CD14-positive monocyte (primary cell): ENCODE data around the gene YOD1. TPM values are rescaled to one million over a fixed set of nuclear protein-coding genes. Genes with fewer than 3 reads are reported as not detected.

ENCODE experiments used
- DNase-seq, 3 donors: peaks; one replicate each; pipeline ENCODE4 v3.0.0-alpha.2; 2011 to 2022
- H2AFZ ChIP-seq: 2 replicates; pipeline ENCODE4 v1.6.0; 2012; ENCODE audit warnings: mild to moderate bottlenecking, low read depth, low read length, inconsistent platforms; ENCODE audit not compliant: insufficient read depth, poor library complexity, severe bottlenecking
- H3K27ac ChIP-seq, 2 donors: 1 replicate in 1 of 2; 2 replicates in 1 of 2; pipeline ENCODE4 v1.5.1; 2012 to 2013; ENCODE audit warnings: low read length in 2 of 2, control low read depth in 1 of 2, inconsistent platforms in 1 of 2, low read depth in 1 of 2, mild to moderate bottlenecking in 1 of 2
- H3K27me3 ChIP-seq, 2 donors: one replicate each; pipeline versions ENCODE4 v1.6.0 to v1.6.1; 2011 to 2013; ENCODE audit warnings: low read length in 2 of 2; ENCODE audit not compliant: control insufficient read depth in 2 of 2, insufficient read depth in 2 of 2
- H3K36me3 ChIP-seq, 2 donors: replicated peaks in 1 of 2; 1 replicate in 1 of 2; 2 replicates in 1 of 2; pipeline versions ENCODE4 v1.5.1 to v1.6.1; 2012 to 2013; ENCODE audit warnings: low read length in 2 of 2, control low read depth in 1 of 2, inconsistent platforms in 1 of 2, mild to moderate bottlenecking in 1 of 2; ENCODE audit not compliant: insufficient read depth in 2 of 2, control insufficient read depth in 1 of 2
- H3K4me1 ChIP-seq, 2 donors: 1 replicate in 1 of 2; 2 replicates in 1 of 2; pipeline versions ENCODE4 v1.5.1 to v1.6.1; 2012 to 2013; ENCODE audit warnings: low read length in 2 of 2, control low read depth in 1 of 2, inconsistent platforms in 1 of 2, mild to moderate bottlenecking in 1 of 2, moderate library complexity in 1 of 2; ENCODE audit not compliant: insufficient read depth in 2 of 2, control insufficient read depth in 1 of 2
- H3K4me2 ChIP-seq: replicated peaks from 2 replicates; pipeline ENCODE3; 2012; ENCODE audit warnings: low read length, moderate library complexity, mild to moderate bottlenecking; ENCODE audit not compliant: poor library complexity, severe bottlenecking; ENCODE audit errors: extremely low read depth
- H3K4me3 ChIP-seq, 3 experiments: fragments of 200-600 bp in 1 of 3; sonication (generic) in 1 of 3; replicated peaks in 1 of 3; 1 replicate in 2 of 3; 2 replicates in 1 of 3; pipeline ENCODE4 v1.5.1; 2011 to 2013; ENCODE audit warnings: low read length in 3 of 3, mild to moderate bottlenecking in 3 of 3, control low read depth in 2 of 3, low read depth in 2 of 3, inconsistent platforms in 1 of 3, moderate library complexity in 1 of 3
- H3K79me2 ChIP-seq: 2 replicates; pipeline ENCODE4 v1.6.0; 2012; ENCODE audit warnings: mild to moderate bottlenecking, control low read depth, inconsistent platforms, low read length, moderate library complexity; ENCODE audit not compliant: insufficient read depth
- H3K9ac ChIP-seq: 2 replicates; pipeline ENCODE4 v1.6.0; 2017; ENCODE audit warnings: low read length, mild to moderate bottlenecking; ENCODE audit not compliant: insufficient read depth, poor library complexity, severe bottlenecking
- H3K9me3 ChIP-seq, 2 donors: replicated peaks in 1 of 2; 1 replicate in 1 of 2; 2 replicates in 1 of 2; pipeline versions ENCODE4 v1.5.1 to v1.6.1; 2012 to 2013; ENCODE audit warnings: low read length in 2 of 2, control low read depth in 1 of 2; ENCODE audit not compliant: control insufficient read depth in 1 of 2, insufficient read depth in 1 of 2
- H4K20me1 ChIP-seq: 2 replicates; pipeline ENCODE4 v1.6.0; 2012; ENCODE audit warnings: mild to moderate bottlenecking, low read length, control low read depth, moderate library complexity; ENCODE audit not compliant: insufficient read depth
- H3K27ac Mint-ChIP-seq, 7 donors: one replicate each; pipeline ENCODE4 v1.8.0; 2020; ENCODE audit warnings: mild to moderate bottlenecking in 7 of 7, mixed read lengths in 7 of 7, moderate library complexity in 6 of 7, inconsistent platforms in 2 of 7
- H3K27me3 Mint-ChIP-seq, 3 donors: one replicate each; pipeline ENCODE4 v1.8.0; 2021 to 2022; ENCODE audit warnings: low read depth in 3 of 3, mild to moderate bottlenecking in 3 of 3, mixed read lengths in 3 of 3, moderate library complexity in 3 of 3, inconsistent platforms in 1 of 3
- H3K36me3 Mint-ChIP-seq, 2 donors: one replicate each; pipeline ENCODE4 v1.8.0; 2020; ENCODE audit warnings: mixed read lengths in 2 of 2, inconsistent platforms in 1 of 2, mild to moderate bottlenecking in 1 of 2
- H3K4me1 Mint-ChIP-seq: one replicate; pipeline ENCODE4 v1.8.0; 2020; ENCODE audit warnings: mild to moderate bottlenecking, mixed read lengths
- H3K4me3 Mint-ChIP-seq, 2 donors: one replicate each; pipeline ENCODE4 v1.8.0; 2020; ENCODE audit warnings: mild to moderate bottlenecking in 2 of 2, mixed read lengths in 2 of 2, moderate library complexity in 1 of 2
- H3K9me3 Mint-ChIP-seq, 7 donors: one replicate each; pipeline ENCODE4 v1.8.0; 2020 to 2022; ENCODE audit warnings: mixed read lengths in 7 of 7, mild to moderate bottlenecking in 6 of 7, moderate library complexity in 6 of 7, inconsistent platforms in 2 of 7
- WGBS: methylation state at CpG from one replicate; pipeline ENCODE4 v1.1.5; 2013; ENCODE audit warnings: missing lambda C conversion rate; ENCODE audit not compliant: insufficient coverage; 5-methylcytosine and 5-hydroxymethylcytosine counted together
- intact Hi-C, 2 donors: fragments of 100-400 bp; cut with micrococcal nuclease; formaldehyde crosslinking; loops; one replicate each; pipeline versions ENCODE4 v1.15.0 to v1.15.1; 2023
- polyA plus RNA-seq, 3 donors: library from polyadenylated mRNA; depleted of rRNA in 1 of 3; unstranded in 2 of 3; stranded (reverse) in 1 of 3; fragments of 300-500 nt in 2 of 3; fragments of >200 nt in 1 of 3; fragmentation: Illumina TruSeq in 2 of 3; gene quantifications; 1 replicate in 2 of 3; 2 replicates in 1 of 3; pipeline ENCODE4 v1.2.3, GENCODE V29; 2012 to 2021
- TF ChIP-seq, protein P1 (sequence below): fragments of 200-600 bp; IDR thresholded peaks from one replicate; pipeline ENCODE4 v1.8.0; 2022; ENCODE audit warnings: antibody characterized with exemption, mild to moderate bottlenecking

Gene YOD1
- polyA plus RNA-seq, 3 donors, result 1.6 to 8.2 (median 1.7) TPM

DNA sequence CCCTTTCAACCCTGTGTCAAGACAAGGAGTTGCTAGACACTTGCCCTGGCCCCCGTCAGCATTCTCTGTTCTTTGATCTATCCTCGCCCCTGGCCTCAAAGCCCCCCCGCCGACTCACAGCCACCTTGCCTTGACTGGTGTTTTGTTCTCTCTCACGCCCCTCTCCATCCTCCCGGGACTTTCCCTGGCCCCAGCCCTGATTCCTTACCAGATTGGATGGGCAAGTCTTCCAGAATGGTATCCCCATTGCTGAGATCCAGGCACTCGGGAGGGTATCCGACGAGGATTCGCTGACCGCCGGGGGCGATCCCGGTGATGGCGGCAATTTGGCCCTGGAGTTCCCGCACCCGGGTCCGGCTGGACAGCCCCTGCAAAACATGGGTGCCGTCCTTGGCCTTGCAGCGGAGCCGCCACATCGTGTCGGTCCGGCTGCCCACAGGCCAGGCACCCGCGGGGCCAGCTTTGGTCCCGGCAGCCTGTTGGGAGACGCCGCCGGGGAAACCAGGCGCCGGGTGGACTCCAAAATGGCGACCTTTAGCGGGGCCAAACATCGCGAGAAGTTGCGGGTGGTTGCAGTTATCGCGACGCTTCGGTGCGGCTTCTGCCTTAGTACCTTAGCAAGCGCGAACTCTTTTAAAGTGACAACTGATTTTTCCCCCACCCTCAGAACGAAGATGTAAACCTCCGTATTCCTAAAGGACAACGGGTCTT lies 373 bp downstream of the YOD1 start:
- no peaks in the 10 kb centered on the region for H3K27me3 ChIP-seq
- DNase-seq, result peak; percentile 89
- peak overlapping the region; percentile 93 to 97 for H3K4me3 Mint-ChIP-seq
- peak overlapping the region; percentile 66 to 95 (median 89) for H3K27ac Mint-ChIP-seq
- no peaks in the 10 kb centered on the region for H3K9me3 ChIP-seq
- TF ChIP-seq, protein P1, sequence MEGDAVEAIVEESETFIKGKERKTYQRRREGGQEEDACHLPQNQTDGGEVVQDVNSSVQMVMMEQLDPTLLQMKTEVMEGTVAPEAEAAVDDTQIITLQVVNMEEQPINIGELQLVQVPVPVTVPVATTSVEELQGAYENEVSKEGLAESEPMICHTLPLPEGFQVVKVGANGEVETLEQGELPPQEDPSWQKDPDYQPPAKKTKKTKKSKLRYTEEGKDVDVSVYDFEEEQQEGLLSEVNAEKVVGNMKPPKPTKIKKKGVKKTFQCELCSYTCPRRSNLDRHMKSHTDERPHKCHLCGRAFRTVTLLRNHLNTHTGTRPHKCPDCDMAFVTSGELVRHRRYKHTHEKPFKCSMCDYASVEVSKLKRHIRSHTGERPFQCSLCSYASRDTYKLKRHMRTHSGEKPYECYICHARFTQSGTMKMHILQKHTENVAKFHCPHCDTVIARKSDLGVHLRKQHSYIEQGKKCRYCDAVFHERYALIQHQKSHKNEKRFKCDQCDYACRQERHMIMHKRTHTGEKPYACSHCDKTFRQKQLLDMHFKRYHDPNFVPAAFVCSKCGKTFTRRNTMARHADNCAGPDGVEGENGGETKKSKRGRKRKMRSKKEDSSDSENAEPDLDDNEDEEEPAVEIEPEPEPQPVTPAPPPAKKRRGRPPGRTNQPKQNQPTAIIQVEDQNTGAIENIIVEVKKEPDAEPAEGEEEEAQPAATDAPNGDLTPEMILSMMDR, result no peak
- H2AFZ ChIP-seq, result peak overlapping the region; percentile 97
- H3K79me2 ChIP-seq, result peaks cover 53% of the 10 kb centered on the region
- H3K9ac ChIP-seq, result peak overlapping the region; percentile 95
- H3K9me3 Mint-ChIP-seq, result peaks cover 0 to 7% (median 0%) of the 10 kb centered on the region in 7 donors
- peaks cover 15 to 41% of the 10 kb centered on the region in 2 donors for H3K36me3 ChIP-seq
- H3K4me1 ChIP-seq, result peaks cover 35 to 62% of the 10 kb centered on the region in 2 donors
- peaks cover 25 to 30% of the 10 kb centered on the region in 2 donors for H3K36me3 Mint-ChIP-seq
- peak overlapping the region; percentile 50 to 88 for H3K27ac ChIP-seq
- peaks cover 34% of the 10 kb centered on the region for H4K20me1 ChIP-seq
- peak overlapping the region; percentile 84 for H3K4me2 ChIP-seq
- peak overlapping the region; percentile 86 to 98 (median 96) for H3K4me3 ChIP-seq
- under 1% methylated on average over 39 of the region's 47 CpGs for whole genome bisulfite sequencing
- peaks cover 0 to 6% (median 0%) of the 10 kb centered on the region in 3 donors for H3K27me3 Mint-ChIP-seq
- H3K4me1 Mint-ChIP-seq, result peaks cover 68% of the 10 kb centered on the region
- intact Hi-C loops, result loop anchor here in 1 of 2 donors (10.0 kb wide), 1 partner anchor 284 kb away; no protein-coding TSS in a partner anchor

- Histone ChIP-seq H3K9ac (peak overlapping the region; percentile 95), H4K20me1 (peaks cover 40% of the 10 kb centered on the region), H3K36me3 (peaks cover 16 to 47% of the 10 kb centered on the region in 2 donors), H3K4me3 (peak overlapping the region; percentile 86 to 98 (median 96)), H3K27me3 (no peaks in the 10 kb centered on the region), H3K79me2 (peaks cover 59% of the 10 kb centered on the region), H3K9me3 (no peaks in the 10 kb centered on the region), H3K4me1 (peaks cover 32 to 59% of the 10 kb centered on the region in 2 donors), H3K4me2 (peak overlapping the region; percentile 84), H3K27ac (peak overlapping the region; percentile 50 to 88), H2AFZ (peak overlapping the region; percentile 97)
- H3K9me3 Mint-ChIP-seq, result peaks cover 0 to 7% (median 0%) of the 10 kb centered on the region in 7 donors
- DNase-seq, result peak in 2 of 3 donors; percentile 51 to 72
- TF ChIP-seq, protein P1, result peak; percentile 91
- intact Hi-C loops, result loop anchor here in 1 of 2 donors (10.0 kb wide), 1 partner anchor 285 kb away; no protein-coding TSS in a partner anchor
- WGBS, result 0% methylated on average over 1 of the region's 6 CpGs
- peak overlapping the region; percentile 66 to 95 (median 89) for H3K27ac Mint-ChIP-seq
- H3K4me3 Mint-ChIP-seq, result peak overlapping the region; percentile 93 to 97
- peaks cover 27 to 33% of the 10 kb centered on the region in 2 donors for H3K36me3 Mint-ChIP-seq
- H3K27me3 Mint-ChIP-seq, result peaks cover 0 to 6% (median 0%) of the 10 kb centered on the region in 3 donors
- peaks cover 66% of the 10 kb centered on the region for H3K4me1 Mint-ChIP-seq
Observed at GRCh38 chr1:207049974-207050391, 1.0 kb downstream of the YOD1 start.
